GM10266 (cell line): ENCODE data around the gene CTNND1.

ENCODE experiments used
- DNase-seq: peaks from one replicate; pipeline ENCODE4 v3.0.0; 2012; ENCODE audit errors: extremely low spot score
- CTCF ChIP-seq: IDR thresholded peaks from 2 replicates; pipeline ENCODE4 v1.5.1; 2012; ENCODE audit warnings: mild to moderate bottlenecking, low read depth; ENCODE audit not compliant: control insufficient read depth, insufficient read depth; ENCODE audit errors: missing control alignments

The CTNND1 gene

DNA sequence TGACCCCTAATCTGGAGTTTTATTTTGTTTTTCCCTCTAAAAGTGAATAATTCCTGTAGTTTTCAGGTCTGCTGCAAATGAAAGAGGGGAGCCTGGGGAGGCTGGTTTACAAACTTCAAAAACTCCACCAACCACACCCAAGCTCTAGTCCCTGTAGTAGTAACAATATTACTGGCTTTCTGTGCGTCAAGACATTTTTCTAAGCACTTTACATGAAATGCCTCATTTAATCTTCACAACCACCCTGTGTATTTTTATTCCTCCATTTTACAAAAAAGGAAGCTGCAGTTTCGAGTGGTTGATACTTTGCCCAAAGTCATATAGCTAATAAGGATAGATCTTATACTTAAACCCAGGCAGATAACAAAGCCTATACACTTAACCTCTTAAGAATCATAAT, 23.5 kb downstream of the CTNND1 start:
- TF ChIP-seq CTCF = no peak
- DNase-seq = no peak

DNA sequence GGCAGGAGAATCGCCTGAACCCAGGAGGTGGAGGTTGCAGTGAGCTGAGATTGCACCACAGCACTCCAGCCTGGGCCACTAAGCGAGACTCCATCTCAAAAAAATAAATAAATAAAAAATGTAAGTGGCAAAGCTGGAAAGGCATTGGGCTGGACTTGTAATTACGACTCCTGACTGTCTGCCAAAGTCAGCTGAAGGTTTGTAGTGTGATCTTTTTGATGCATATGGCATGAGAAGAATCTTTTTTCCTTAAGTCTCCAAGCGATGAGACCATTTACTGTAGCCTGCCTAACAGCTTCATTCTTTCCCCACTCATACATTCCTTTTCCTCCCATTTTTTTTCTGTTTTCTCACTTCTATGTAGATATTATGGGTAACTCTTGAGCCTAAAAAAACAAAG, 24.8 kb downstream of the CTNND1 start:
- DNase-seq = no peak
- no peak for TF ChIP-seq CTCF

DNA sequence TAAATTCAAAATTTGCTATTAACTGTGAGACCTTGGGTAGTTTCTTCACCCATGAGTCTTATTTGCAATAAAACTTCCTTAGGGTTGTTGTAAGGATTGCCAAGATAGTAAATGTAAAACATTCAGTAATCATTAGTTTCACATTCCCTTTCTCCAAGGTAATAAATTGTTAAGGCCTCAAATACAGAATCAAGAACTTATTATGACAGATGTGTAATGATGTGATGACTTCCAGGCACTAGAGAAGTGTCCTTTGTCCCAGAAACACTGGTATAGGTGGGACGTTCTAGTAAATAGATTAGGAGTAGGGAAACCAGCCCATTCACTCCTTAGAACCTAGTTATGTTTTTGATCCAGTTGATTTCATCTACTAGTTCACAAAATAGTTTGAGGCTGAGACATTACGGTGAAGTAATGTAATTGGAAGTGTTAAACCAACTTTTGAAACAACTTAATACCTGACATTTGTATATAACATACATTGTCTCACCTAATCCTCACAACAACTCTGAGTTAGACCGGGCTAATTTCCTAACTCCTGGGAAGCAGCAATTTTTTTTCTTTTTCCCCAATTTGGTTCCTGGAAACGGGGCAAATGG, 25.5 kb downstream of the CTNND1 start:
- no peak for DNase-seq
- TF ChIP-seq CTCF = no peak

- DNase-seq = peak; percentile 62
- no peak for TF ChIP-seq CTCF
These were observed 26.5 kb downstream of the CTNND1 start for GRCh38 chr11:57787920-57788702.

DNA sequence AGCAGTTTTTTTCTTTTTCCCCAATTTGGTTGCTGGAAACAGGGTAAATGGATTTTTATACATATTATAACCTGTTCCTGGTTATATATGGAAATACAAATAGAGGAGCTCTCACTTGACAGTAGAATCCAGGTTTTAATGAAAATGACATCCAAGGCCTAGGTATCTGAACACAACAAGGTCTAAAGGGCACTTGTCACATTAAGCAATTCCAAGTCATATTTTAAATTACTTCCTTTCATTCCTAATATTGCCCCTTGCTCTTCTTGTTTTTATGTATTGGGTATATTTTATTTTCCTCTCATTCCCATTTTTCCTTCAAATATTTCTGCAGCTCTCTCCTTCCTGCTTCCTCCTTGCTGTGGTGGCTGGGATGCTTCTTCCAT, 27.1 kb downstream of the CTNND1 start:
- DNase-seq = no peak
- TF ChIP-seq CTCF = no peak

DNA sequence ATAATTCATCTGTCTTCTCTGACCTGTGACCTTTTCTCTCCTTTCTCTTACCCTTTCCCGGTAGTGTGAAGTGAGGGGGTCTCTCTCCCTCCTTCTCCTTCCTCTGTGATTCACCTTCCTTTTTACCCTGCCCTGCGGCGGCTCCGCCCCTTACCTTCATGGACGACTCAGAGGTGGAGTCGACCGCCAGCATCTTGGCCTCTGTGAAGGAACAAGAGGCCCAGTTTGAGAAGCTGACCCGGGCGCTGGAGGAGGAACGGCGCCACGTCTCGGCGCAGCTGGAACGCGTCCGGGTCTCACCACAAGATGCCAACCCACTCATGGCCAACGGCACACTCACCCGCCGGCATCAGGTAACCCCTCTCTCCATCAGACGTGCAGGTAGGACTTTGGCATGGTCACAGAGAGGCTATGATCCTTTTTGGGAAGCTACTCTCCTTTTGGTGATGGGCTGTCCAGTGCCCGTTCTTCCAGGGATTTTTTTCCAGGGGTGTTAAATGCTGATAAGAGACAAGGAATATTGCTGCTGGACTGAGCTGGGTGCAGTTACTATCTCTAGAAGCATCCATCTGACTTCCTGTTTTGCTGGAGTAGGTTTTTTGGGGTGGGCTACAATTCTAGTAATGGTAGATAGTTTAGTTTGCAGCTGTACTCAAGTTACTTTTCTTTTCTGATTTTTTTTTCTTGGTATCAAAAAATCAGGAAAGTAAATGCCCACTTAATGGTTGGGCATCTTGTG, 29.9 kb downstream of the CTNND1 start:
- TF ChIP-seq CTCF = no peak
- no peak for DNase-seq
